B cell (primary cell): ENCODE data around the gene DCAF15. TPM values are rescaled to one million over a fixed set of nuclear protein-coding genes. Genes with fewer than 3 reads are reported as not detected.

Source experiments
- ATAC-seq: fragments of 200-7000 bp; cut with Tn5 transposase; one replicate; pipeline ENCODE4 v1.10.0; 2021; ENCODE audit warnings: low read depth, mild to moderate bottlenecking, moderate number of reproducible peaks, moderate library complexity
- CTCF ChIA-PET: fragments of 350-600 bp; sonication (Branson Sonifier 250); formaldehyde crosslinking; loops from one replicate; lab custom pipeline; 2021; ENCODE audit warnings: antibody characterized with exemption, inconsistent platforms; lab: Charles Lee
- POLR2A ChIA-PET: fragments of 350-600 bp; sonication (Branson Sonifier 250); formaldehyde crosslinking; loops from one replicate; lab custom pipeline; 2021; ENCODE audit warnings: antibody characterized with exemption; lab: Charles Lee
- DNase-seq: peaks from one replicate; pipeline ENCODE4 v3.0.0; 2013
- H2AFZ ChIP-seq: 2 replicates; pipeline ENCODE4 v1.6.1; 2012; ENCODE audit warnings: mild to moderate bottlenecking, low read depth, low read length; ENCODE audit not compliant: insufficient read depth, poor library complexity, severe bottlenecking
- H3K27ac ChIP-seq, 2 donors: 1 replicate in 1 of 2; 2 replicates in 1 of 2; pipeline ENCODE4 v1.5.1; 2012 to 2013; ENCODE audit warnings: low read length in 2 of 2, mild to moderate bottlenecking in 2 of 2, moderate library complexity in 1 of 2
- H3K27me3 ChIP-seq, 4 experiments: fragments of 200-600 bp in 1 of 4; sonication (generic) in 1 of 4; replicated peaks in 1 of 4; 1 replicate in 2 of 4; 2 replicates in 2 of 4; pipeline versions ENCODE4 v1.6.1 to v1.7.0; 2013 to 2016; ENCODE audit warnings: low read length in 3 of 4, mild to moderate bottlenecking in 2 of 4, mixed read lengths in 1 of 4, moderate library complexity in 1 of 4; ENCODE audit not compliant: insufficient read depth in 4 of 4, control insufficient read depth in 3 of 4; ENCODE audit errors: control extremely low read depth in 1 of 4
- H3K36me3 ChIP-seq, 2 experiments: replicated peaks in 1 of 2; 1 replicate in 1 of 2; 2 replicates in 1 of 2; pipeline versions ENCODE4 v1.6.1 to v1.7.1; 2013; ENCODE audit warnings: low read length in 1 of 2; ENCODE audit not compliant: insufficient read depth in 2 of 2, control insufficient read depth in 1 of 2; ENCODE audit errors: control extremely low read depth in 1 of 2, extremely low read depth in 1 of 2
- H3K4me1 ChIP-seq, 2 donors: fragments of 200-600 bp in 1 of 2; sonication (generic) in 1 of 2; 1 replicate in 1 of 2; 2 replicates in 1 of 2; pipeline versions ENCODE4 v1.5.1 to v1.6.1; 2013 to 2017; ENCODE audit warnings: low read length in 2 of 2; ENCODE audit not compliant: control insufficient read depth in 2 of 2, insufficient read depth in 2 of 2
- H3K4me2 ChIP-seq: replicated peaks from 2 replicates; pipeline ENCODE3; 2012; ENCODE audit warnings: mild to moderate bottlenecking, low read depth, low read length; ENCODE audit not compliant: poor library complexity, severe bottlenecking
- H3K4me3 ChIP-seq, 5 experiments: fragments of 200-600 bp in 1 of 5; sonication (generic) in 1 of 5; 1 replicate in 3 of 5; 2 replicates in 2 of 5; pipeline versions ENCODE4 v1.5.1 to v1.7.0; 2011 to 2016; ENCODE audit warnings: low read length in 4 of 5, mild to moderate bottlenecking in 4 of 5, low read depth in 2 of 5, control low read depth in 1 of 5, moderate library complexity in 1 of 5; ENCODE audit not compliant: insufficient read depth in 1 of 5; ENCODE audit errors: control extremely low read depth in 1 of 5, extremely low read depth in 1 of 5
- H3K79me2 ChIP-seq: fragments of 200-600 bp; sonication (generic); one replicate; pipeline ENCODE4 v1.6.0; 2016; ENCODE audit warnings: low read length; ENCODE audit not compliant: control insufficient read depth, insufficient read depth
- H3K9ac ChIP-seq: fragments of 200-600 bp; sonication (generic); 2 replicates; pipeline ENCODE4 v1.6.1; 2017; ENCODE audit warnings: mild to moderate bottlenecking, low read length, moderate library complexity
- H3K9me3 ChIP-seq, 3 donors: one replicate each; pipeline versions ENCODE4 v1.6.1 to v1.7.1; 2013; ENCODE audit warnings: low read length in 2 of 3; ENCODE audit not compliant: control insufficient read depth in 2 of 3, insufficient read depth in 1 of 3; ENCODE audit errors: control extremely low read depth in 1 of 3
- H4K20me1 ChIP-seq: 2 replicates; pipeline ENCODE4 v1.6.0; 2012; ENCODE audit warnings: mild to moderate bottlenecking, low read length; ENCODE audit not compliant: insufficient read depth, control insufficient read depth, poor library complexity, severe bottlenecking
- H3K27ac Mint-ChIP-seq: one replicate; pipeline ENCODE4 v1.8.0; 2021; ENCODE audit warnings: mixed read lengths
- H3K27me3 Mint-ChIP-seq: one replicate; pipeline ENCODE4 v1.8.0; 2021; ENCODE audit warnings: mixed read lengths
- H3K4me1 Mint-ChIP-seq: one replicate; pipeline ENCODE4 v1.8.0; 2021; ENCODE audit warnings: mixed read lengths
- H3K4me3 Mint-ChIP-seq: one replicate; pipeline ENCODE4 v1.8.0; 2021; ENCODE audit warnings: mixed read lengths
- H3K9me3 Mint-ChIP-seq: one replicate; pipeline ENCODE4 v1.8.0; 2022; ENCODE audit warnings: mixed read lengths; ENCODE audit not compliant: insufficient read depth
- EZH2 ChIP-seq: IDR thresholded peaks from 2 replicates; pipeline ENCODE4 v1.6.1; 2012; ENCODE audit warnings: borderline replicate concordance, low read depth, mild to moderate bottlenecking, moderate library complexity, low read length; ENCODE audit not compliant: insufficient read depth, poor library complexity, severe bottlenecking
- WGBS: methylation state at CpG from one replicate; pipeline ENCODE4 v1.1.5; 2013; ENCODE audit warnings: missing lambda C conversion rate; ENCODE audit not compliant: insufficient coverage; 5-methylcytosine and 5-hydroxymethylcytosine counted together
- intact Hi-C: fragments of 100-400 bp; cut with micrococcal nuclease; formaldehyde crosslinking; loops from one replicate; pipeline ENCODE4 v1.10.0; 2022
- polyA plus RNA-seq: library from polyadenylated mRNA; depleted of rRNA; stranded (reverse); fragments of >200 nt; gene quantifications from 2 replicates; pipeline ENCODE4 v1.2.3, GENCODE V29; 2012
- total RNA-seq, 2 donors: library from RNA; stranded (reverse); fragments of 120-200 nt in 1 of 2; gene quantifications; 1 replicate in 1 of 2; 2 replicates in 1 of 2; pipeline versions ENCODE4 v1.2.3 to v1.2.4, GENCODE V29; 2013 to 2022

DCAF15 gene
- total and polyA plus RNA-seq, 2 donors (not counting 1 experiment from before 2014, with no cell fraction given) = 116 to 157 TPM

GRCh38 chr19:14006766-14007562, 54.7 kb downstream of the DCAF15 start:
- Mint-ChIP-seq H3K27me3 (no peaks in the 10 kb centered on the region), H3K4me1 (peaks cover 41% of the 10 kb centered on the region), H3K27ac (peak overlapping the region; percentile 97), H3K4me3 (peak overlapping the region; percentile 90), H3K9me3 (no peaks in the 10 kb centered on the region)
- Histone ChIP-seq H4K20me1 (no peaks in the 10 kb centered on the region), H3K79me2 (peaks cover 4% of the 10 kb centered on the region), H3K36me3 (no peaks in the 10 kb centered on the region), H3K9me3 (no peaks in the 10 kb centered on the region), H3K4me2 (peak overlapping the region; percentile 87), H3K27ac (peak overlapping the region; percentile 99 to 100), H3K27me3 (no peaks in the 10 kb centered on the region), H2AFZ (peak overlapping the region; percentile 74), H3K4me1 (peaks cover 35 to 42% of the 10 kb centered on the region in 2 donors), H3K9ac (peak overlapping the region; percentile 100), H3K4me3 (peak overlapping the region; percentile 74 to 96 (median 82))
- TF ChIP-seq EZH2 = no peak
- CTCF ChIA-PET = interaction anchor here (0.6 to 2.2 kb wide), 5 partner anchors 23 to 1235 kb away, joined by 3 to 12 read pairs (median 4); partner anchors contain the start of gene IL27RA
- POLR2A ChIA-PET = interaction anchor here (0.6 to 5.0 kb wide), 14 partner anchors 8 to 371 kb away, joined by 3 to 42 read pairs (median 5); partner anchors contain the start of genes ASF1B, IL27RA and RLN3
- DNase-seq (no peak), ATAC-seq (peak; percentile 14)
- under 1% methylated on average over 51 of the region's 56 CpGs for WGBS
- intact Hi-C loops = loop anchor here (1.0 to 5.0 kb wide), 10 partner anchors 8 to 905 kb away; partner anchors contain the start of genes ADGRE5, DCAF15, LYL1 and ZSWIM4

Other genes starting within 250 kb of the DCAF15 start
- gene MRI1, start 188.0 kb upstream of the DCAF15 start, total RNA-seq = 65.0 and 75.5 TPM in 2 replicates
- 82.2 and 118 TPM in 2 replicates for gene MRI1, start 188.0 kb upstream of the DCAF15 start, polyA plus RNA-seq
- gene C19orf53, start 178.1 kb upstream of the DCAF15 start, total RNA-seq = 59.2 and 62.5 TPM in 2 replicates
- gene C19orf53, start 178.1 kb upstream of the DCAF15 start, polyA plus RNA-seq = 110 TPM in 2 replicates
- gene ZSWIM4, start 157.1 kb upstream of the DCAF15 start, total RNA-seq = 10.1 and 10.6 TPM in 2 replicates
- gene ZSWIM4, start 157.1 kb upstream of the DCAF15 start, polyA plus RNA-seq = 2.4 and 2.6 TPM in 2 replicates
- not detected in 2 replicates for gene NANOS3, start 75.4 kb upstream of the DCAF15 start, total RNA-seq
- gene NANOS3, start 75.4 kb upstream of the DCAF15 start, polyA plus RNA-seq = 0.49 TPM in 1 of 2 replicates, not detected in the other
- gene BRME1, start 46.4 kb upstream of the DCAF15 start, total RNA-seq = 1.7 and 2.4 TPM in 2 replicates
- 1.1 and 1.8 TPM in 2 replicates for gene BRME1, start 46.4 kb upstream of the DCAF15 start, polyA plus RNA-seq
- gene CC2D1A, start 46.3 kb upstream of the DCAF15 start, total RNA-seq = 47.1 and 47.2 TPM in 2 replicates
- 28.9 and 34.3 TPM in 2 replicates for gene CC2D1A, start 46.3 kb upstream of the DCAF15 start, polyA plus RNA-seq
- not detected in 2 replicates for gene PODNL1, start 14.1 kb upstream of the DCAF15 start, total RNA-seq
- gene PODNL1, start 14.1 kb upstream of the DCAF15 start, polyA plus RNA-seq = 0.13 TPM in 1 of 2 replicates, not detected in the other
- 33.3 and 33.9 TPM in 2 replicates for gene RFX1, start 53.8 kb downstream of the DCAF15 start, total RNA-seq
- 9.2 and 10.9 TPM in 2 replicates for gene RFX1, start 53.8 kb downstream of the DCAF15 start, polyA plus RNA-seq
- not detected in 2 replicates for gene RLN3, start 75.6 kb downstream of the DCAF15 start, total RNA-seq
- 0.42 TPM in 1 of 2 replicates, not detected in the other for gene RLN3, start 75.6 kb downstream of the DCAF15 start, polyA plus RNA-seq
- gene IL27RA, start 79.3 kb downstream of the DCAF15 start, total RNA-seq = 38.2 and 38.6 TPM in 2 replicates
- 27.4 and 36.2 TPM in 2 replicates for gene IL27RA, start 79.3 kb downstream of the DCAF15 start, polyA plus RNA-seq
- not detected in 2 replicates for gene PALM3, start 109.6 kb downstream of the DCAF15 start, total RNA-seq
- not detected in 2 replicates for gene PALM3, start 109.6 kb downstream of the DCAF15 start, polyA plus RNA-seq
- 0.34 and 0.36 TPM in 2 replicates for gene MISP3, start 120.3 kb downstream of the DCAF15 start, total RNA-seq
- 0.25 and 0.34 TPM in 2 replicates for gene MISP3, start 120.3 kb downstream of the DCAF15 start, polyA plus RNA-seq
- 1.2 TPM in 1 of 2 replicates, not detected in the other for gene C19orf67, start 133.3 kb downstream of the DCAF15 start, total RNA-seq
- not detected in 2 replicates for gene C19orf67, start 133.3 kb downstream of the DCAF15 start, polyA plus RNA-seq
- 32.4 and 39.2 TPM in 2 replicates for gene SAMD1, start 138.2 kb downstream of the DCAF15 start, total RNA-seq
- gene SAMD1, start 138.2 kb downstream of the DCAF15 start, polyA plus RNA-seq = 17.4 and 22.7 TPM in 2 replicates
- 43.0 and 48.8 TPM in 2 replicates for gene PRKACA, start 165.3 kb downstream of the DCAF15 start, total RNA-seq
- 36.6 and 36.8 TPM in 2 replicates for gene PRKACA, start 165.3 kb downstream of the DCAF15 start, polyA plus RNA-seq
- 2.5 and 4.0 TPM in 2 replicates for gene ASF1B, start 184.1 kb downstream of the DCAF15 start, total RNA-seq
- 1.1 and 1.9 TPM in 2 replicates for gene ASF1B, start 184.1 kb downstream of the DCAF15 start, polyA plus RNA-seq